ENCODE data around the gene EGFL7.

- TF ChIP-seq ELF4 (IDR thresholded peaks at IDR 0.05) (no peak), L3MBTL2 (conservative IDR thresholded peaks at IDR 0.05) (no peak), SP1 (IDR thresholded peaks at IDR 0.05) (no peak), BHLHE40 (IDR thresholded peaks at IDR 0.05; ENCODE audit: borderline replicate concordance) (no peak), LEF1 (IDR thresholded peaks at IDR 0.05; ENCODE audit: borderline replicate concordance) (no peak), ZNF384 (IDR thresholded peaks at IDR 0.05) (no peak), TARDBP (IDR thresholded peaks at IDR 0.05) (no peak), FOXM1 (IDR thresholded peaks at IDR 0.05; ENCODE audit: borderline replicate concordance) (no peak), NFRKB (IDR thresholded peaks at IDR 0.05) (no peak), SUZ12 (IDR thresholded peaks at IDR 0.05) (no peak), FOXK2 (IDR thresholded peaks at IDR 0.05) (no peak), ARNT (IDR thresholded peaks at IDR 0.05) (no peak), HDGF (IDR thresholded peaks at IDR 0.05; ENCODE audit: borderline replicate concordance) (no peak), CTBP1 (IDR thresholded peaks at IDR 0.05; ENCODE audit: borderline replicate concordance) (no peak)
These were observed 25.8 kb downstream of the EGFL7 start for GRCh38 chr9:136688274-136689107.

All from HEK293T (cell line).